Activated CD8-positive, alpha-beta T cell treated with anti-CD3 and anti-CD28 coated beads for 36 hours (primary cell): ENCODE data around the gene NACC1. TPM values are rescaled to one million over a fixed set of nuclear protein-coding genes. Genes with fewer than 3 reads are reported as not detected.

ENCODE experiments used
- ATAC-seq: fragments of 200-7000 bp; cut with Tn5 transposase; one replicate; pipeline ENCODE4 v1.10.0; 2021; ENCODE audit warnings: mild to moderate bottlenecking, moderate library complexity
- CTCF ChIA-PET: fragments of 350-600 bp; sonication (Branson Sonifier 250); formaldehyde crosslinking; loops from one replicate; lab custom pipeline; 2021; ENCODE audit warnings: antibody characterized with exemption; lab: Charles Lee
- POLR2A ChIA-PET: fragments of 350-600 bp; sonication (Branson Sonifier 250); formaldehyde crosslinking; loops from one replicate; lab custom pipeline; 2021; ENCODE audit warnings: antibody characterized with exemption; lab: Charles Lee
- DNase-seq: peaks from one replicate; pipeline ENCODE4 v3.0.0-alpha.2; 2020
- H3K27ac Mint-ChIP-seq: one replicate; pipeline ENCODE4 v1.8.0; 2021; ENCODE audit warnings: mild to moderate bottlenecking, mixed read lengths
- H3K27me3 Mint-ChIP-seq: one replicate; pipeline ENCODE4 v1.8.0; 2021; ENCODE audit warnings: mixed read lengths
- H3K36me3 Mint-ChIP-seq: one replicate; pipeline ENCODE4 v1.8.0; 2021; ENCODE audit warnings: low read depth, mixed read lengths
- H3K4me1 Mint-ChIP-seq: one replicate; pipeline ENCODE4 v1.8.0; 2021; ENCODE audit warnings: low read depth, mixed read lengths
- H3K4me3 Mint-ChIP-seq: one replicate; pipeline ENCODE4 v1.8.0; 2021; ENCODE audit warnings: mild to moderate bottlenecking, moderate library complexity, mixed read lengths
- H3K9me3 Mint-ChIP-seq: one replicate; pipeline ENCODE4 v1.8.0; 2021; ENCODE audit warnings: mixed read lengths
- intact Hi-C: fragments of 100-400 bp; cut with micrococcal nuclease; formaldehyde crosslinking; loops from one replicate; pipeline ENCODE4 v1.10.0; 2022
- total RNA-seq, 2 experiments: library from RNA; stranded (reverse); gene quantifications; one replicate each; pipeline ENCODE4 v1.2.3, GENCODE V29; 2021
- TF ChIP-seq, protein P1 (sequence below): fragments of 200-600 bp; IDR thresholded peaks from one replicate; pipeline ENCODE4 v1.8.0; 2022; ENCODE audit warnings: antibody characterized with exemption, mild to moderate bottlenecking

Gene NACC1
- total RNA-seq, 2 experiments from 2014 or later = 73.8 to 87.5 TPM

DNA sequence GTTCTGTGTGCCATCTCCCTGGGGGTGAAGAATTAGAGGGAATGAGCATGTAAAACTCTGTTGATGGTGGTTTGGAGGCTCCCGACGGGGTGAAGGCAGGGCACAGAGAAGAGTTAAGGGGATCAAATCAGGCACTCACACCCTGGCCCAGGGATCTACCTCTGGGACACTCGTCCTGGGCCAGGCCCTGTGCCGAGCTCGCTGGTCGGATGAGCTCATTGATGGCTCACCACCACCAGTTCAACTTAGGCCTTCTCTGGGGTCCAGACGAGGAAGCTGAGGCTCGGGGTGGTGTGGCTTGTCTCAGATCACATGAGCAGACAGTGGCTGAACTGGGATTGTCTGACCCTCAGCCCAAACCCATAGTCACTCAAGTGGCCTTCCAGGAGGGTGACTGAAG lies 1.6 kb downstream of the NACC1 start:
- peak overlapping the region; percentile 85 for H3K27ac Mint-ChIP-seq

GRCh38 chr19:13120031-13120430 lies 2.0 kb downstream of the NACC1 start:
- TF ChIP-seq, protein P1, sequence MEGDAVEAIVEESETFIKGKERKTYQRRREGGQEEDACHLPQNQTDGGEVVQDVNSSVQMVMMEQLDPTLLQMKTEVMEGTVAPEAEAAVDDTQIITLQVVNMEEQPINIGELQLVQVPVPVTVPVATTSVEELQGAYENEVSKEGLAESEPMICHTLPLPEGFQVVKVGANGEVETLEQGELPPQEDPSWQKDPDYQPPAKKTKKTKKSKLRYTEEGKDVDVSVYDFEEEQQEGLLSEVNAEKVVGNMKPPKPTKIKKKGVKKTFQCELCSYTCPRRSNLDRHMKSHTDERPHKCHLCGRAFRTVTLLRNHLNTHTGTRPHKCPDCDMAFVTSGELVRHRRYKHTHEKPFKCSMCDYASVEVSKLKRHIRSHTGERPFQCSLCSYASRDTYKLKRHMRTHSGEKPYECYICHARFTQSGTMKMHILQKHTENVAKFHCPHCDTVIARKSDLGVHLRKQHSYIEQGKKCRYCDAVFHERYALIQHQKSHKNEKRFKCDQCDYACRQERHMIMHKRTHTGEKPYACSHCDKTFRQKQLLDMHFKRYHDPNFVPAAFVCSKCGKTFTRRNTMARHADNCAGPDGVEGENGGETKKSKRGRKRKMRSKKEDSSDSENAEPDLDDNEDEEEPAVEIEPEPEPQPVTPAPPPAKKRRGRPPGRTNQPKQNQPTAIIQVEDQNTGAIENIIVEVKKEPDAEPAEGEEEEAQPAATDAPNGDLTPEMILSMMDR = no peak
- peaks cover 53% of the 10 kb centered on the region for H3K4me1 Mint-ChIP-seq
- no peaks in the 10 kb centered on the region for H3K27me3 Mint-ChIP-seq
- CTCF ChIA-PET = interaction anchor here (0.7 to 5.2 kb wide), 5 partner anchors 15 to 207 kb away, joined by 3 to 21 read pairs (median 4); no protein-coding TSS in a partner anchor
- peak overlapping the region; percentile 79 for H3K4me3 Mint-ChIP-seq
- DNase-seq (no peak), ATAC-seq (no peak)
- H3K27ac Mint-ChIP-seq = peak overlapping the region; percentile 67
- intact Hi-C loops = no loop called here
- peaks cover 21% of the 10 kb centered on the region for H3K36me3 Mint-ChIP-seq
- H3K9me3 Mint-ChIP-seq = no peaks in the 10 kb centered on the region
- POLR2A ChIA-PET = interaction anchor here (1.1 to 6.4 kb wide), 6 partner anchors 10 to 82 kb away, joined by 3 to 63 read pairs (median 5); partner anchors contain the start of genes IER2 and STX10

More for the DNA sequence above, 1.6 kb downstream of the NACC1 start:
- Mint-ChIP-seq H3K9me3 (no peaks in the 10 kb centered on the region), H3K4me3 (peak overlapping the region; percentile 79), H3K36me3 (peaks cover 22% of the 10 kb centered on the region), H3K27me3 (no peaks in the 10 kb centered on the region), H3K4me1 (peaks cover 57% of the 10 kb centered on the region)
- no peak for DNase-seq
- ATAC-seq = no peak
- POLR2A ChIA-PET = interaction anchor here (1.0 to 6.4 kb wide), 6 partner anchors 11 to 44 kb away, joined by 3 to 63 read pairs (median 5); partner anchors contain the start of genes IER2 and STX10
- TF ChIP-seq, protein P1 = no peak
- CTCF ChIA-PET = interaction anchor here (0.7 to 5.2 kb wide), 5 partner anchors 15 to 206 kb away, joined by 3 to 21 read pairs (median 4); no protein-coding TSS in a partner anchor
- intact Hi-C loops = loop anchor here (5.0 kb wide), 1 partner anchor 33 kb away; the partner anchor contains the start of genes IER2 and STX10

- Mint-ChIP-seq H3K4me1 (peaks cover 47% of the 10 kb centered on the region), H3K36me3 (peaks cover 15% of the 10 kb centered on the region), H3K9me3 (no peaks in the 10 kb centered on the region), H3K27ac (peak overlapping the region; percentile 67), H3K4me3 (peak overlapping the region; percentile 79), H3K27me3 (no peaks in the 10 kb centered on the region)
- peak; percentile 27 for DNase-seq
- intact Hi-C loops = no loop called here
- CTCF ChIA-PET = interaction anchor here (1.5 to 5.2 kb wide), 3 partner anchors 16 to 155 kb away, joined by 4 to 21 read pairs (median 7); no protein-coding TSS in a partner anchor
- no peak for ATAC-seq
- TF ChIP-seq, protein P1 = no peak
- POLR2A ChIA-PET = interaction anchor here (1.1 to 6.4 kb wide), 5 partner anchors 9 to 81 kb away, joined by 3 to 63 read pairs (median 8); partner anchors contain the start of genes IER2 and STX10
Observed at GRCh38 chr19:13120817-13121216, 2.8 kb downstream of the NACC1 start.

DNA sequence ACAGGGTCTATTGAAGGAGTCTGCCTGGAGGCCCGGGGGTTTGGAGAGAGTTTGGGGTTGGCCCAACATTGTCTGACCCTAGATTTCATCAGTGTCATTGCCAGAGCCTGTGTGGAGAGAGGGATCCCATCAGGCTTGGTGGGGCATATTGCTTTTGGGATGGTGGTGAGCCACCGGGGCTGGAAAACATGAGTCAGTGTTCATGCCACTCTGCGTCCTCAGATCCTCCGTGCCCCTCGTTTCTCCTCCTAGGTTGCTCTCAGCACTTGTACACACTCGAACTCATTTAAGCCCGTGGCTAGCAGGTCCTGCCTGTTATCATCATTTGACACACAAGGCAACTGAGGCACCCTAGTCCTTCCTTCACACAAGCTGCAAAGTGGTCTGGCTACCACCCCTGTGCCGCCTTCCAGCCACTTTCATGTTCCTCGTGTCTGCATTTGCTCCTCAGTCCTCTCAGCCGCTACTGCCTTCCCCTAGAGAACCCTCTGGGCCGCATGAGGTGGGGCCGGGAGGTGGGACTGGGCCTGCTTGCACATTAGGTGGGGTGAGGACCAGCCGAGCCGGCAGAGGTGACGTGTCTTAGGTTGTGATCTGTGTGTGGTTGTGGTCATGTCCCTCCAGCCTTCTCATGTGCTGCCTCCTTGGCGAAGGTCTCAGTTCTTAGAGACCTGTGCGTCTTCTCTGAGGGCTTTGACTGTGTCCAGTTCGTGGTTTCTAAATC lies 3.6 kb downstream of the NACC1 start:
- DNase-seq (peak; percentile 53), ATAC-seq (no peak)
- H3K27me3 Mint-ChIP-seq = no peaks in the 10 kb centered on the region
- TF ChIP-seq, protein P1 = no peak
- ChIA-PET CTCF (interaction anchor here (5.2 kb wide), 1 partner anchor 156 kb away, joined by 21 read pairs; no protein-coding TSS in a partner anchor), POLR2A (interaction anchor here (1.7 to 6.4 kb wide), 3 partner anchors 9 to 34 kb away, joined by 5 to 63 read pairs (median 8); no protein-coding TSS in a partner anchor)
- H3K4me3 Mint-ChIP-seq = peak overlapping the region; percentile 20
- peaks cover 47% of the 10 kb centered on the region for H3K4me1 Mint-ChIP-seq
- H3K36me3 Mint-ChIP-seq = peaks cover 13% of the 10 kb centered on the region
- no peaks in the 10 kb centered on the region for H3K9me3 Mint-ChIP-seq
- H3K27ac Mint-ChIP-seq = peak overlapping the region; percentile 67
- intact Hi-C loops = no loop called here
